Endodermal cell (in vitro differentiated cells): ENCODE data around the gene PARP16. TPM values are rescaled to one million over a fixed set of nuclear protein-coding genes. Genes with fewer than 3 reads are reported as not detected.
A peak's percentile ranks its signal among the peaks of the same experiment; 100 is the strongest.

Source experiments
- DNase-seq: peaks from one replicate; pipeline ENCODE4 v3.0.0-alpha.2; 2017
- H3K27ac ChIP-seq: 2 replicates; pipeline ENCODE4 v1.5.1; 2013; ENCODE audit warnings: mild to moderate bottlenecking, low read depth, low read length, moderate library complexity
- H3K27me3 ChIP-seq: 2 replicates; pipeline ENCODE4 v1.6.1; 2013; ENCODE audit warnings: mild to moderate bottlenecking, low read length, moderate library complexity; ENCODE audit not compliant: insufficient read depth, control insufficient read depth, poor library complexity, severe bottlenecking
- H3K36me3 ChIP-seq: 2 replicates; pipeline ENCODE4 v1.7.0; 2013; ENCODE audit warnings: mild to moderate bottlenecking, low read length, moderate library complexity; ENCODE audit not compliant: control insufficient read depth, insufficient read depth
- H3K4me1 ChIP-seq: one replicate; pipeline ENCODE4 v1.7.0; 2013; ENCODE audit warnings: low read length; ENCODE audit not compliant: control insufficient read depth, insufficient read depth
- H3K4me3 ChIP-seq: 2 replicates; pipeline ENCODE4 v1.5.1; 2013; ENCODE audit warnings: mild to moderate bottlenecking, low read length, moderate library complexity
- H3K9ac ChIP-seq: 2 replicates; pipeline ENCODE4 v1.6.1; 2013; ENCODE audit warnings: mild to moderate bottlenecking, low read length, moderate library complexity; ENCODE audit not compliant: poor library complexity, severe bottlenecking; ENCODE audit errors: extremely low read depth
- H3K9me3 ChIP-seq: 2 replicates; pipeline ENCODE4 v1.6.1; 2013; ENCODE audit warnings: mild to moderate bottlenecking, low read length, moderate library complexity; ENCODE audit not compliant: control insufficient read depth
- H3K27ac Mint-ChIP-seq: 2 replicates; pipeline ENCODE4 v1.8.0; 2020; ENCODE audit warnings: mixed read lengths
- H3K27me3 Mint-ChIP-seq: 2 replicates; pipeline ENCODE4 v1.8.0; 2021; ENCODE audit warnings: mild to moderate bottlenecking, mixed read lengths; ENCODE audit not compliant: insufficient read depth
- H3K36me3 Mint-ChIP-seq: 2 replicates; pipeline ENCODE4 v1.8.0; 2020; ENCODE audit warnings: low read depth, mixed read lengths
- H3K4me1 Mint-ChIP-seq: 2 replicates; pipeline ENCODE4 v1.8.0; 2020; ENCODE audit warnings: mixed read lengths
- H3K4me3 Mint-ChIP-seq: 2 replicates; pipeline ENCODE4 v1.8.0; 2020; ENCODE audit warnings: mild to moderate bottlenecking, moderate library complexity, mixed read lengths
- H3K9me3 Mint-ChIP-seq: 2 replicates; pipeline ENCODE4 v1.8.0; 2020; ENCODE audit warnings: mild to moderate bottlenecking, mixed read lengths
- WGBS, 2 experiments: methylation state at CpG; one replicate each; pipeline versions ENCODE4 v1.1.5 to v1.1.7; 2013; ENCODE audit warnings: missing lambda C conversion rate in 2 of 2, mixed read lengths in 1 of 2; ENCODE audit not compliant: insufficient coverage in 1 of 2, insufficient read length in 1 of 2; 5-methylcytosine and 5-hydroxymethylcytosine counted together
- total RNA-seq, 2 donors: library from RNA; stranded (reverse); fragmentation: NEBNext Ultra II Directional in 1 of 2; extraction: Animal tissue kit (Norgen Biotek cat#: 25700) in 1 of 2; gene quantifications; 2 replicates in 1 of 2; 3 replicates in 1 of 2; pipeline ENCODE4 v1.2.1, GENCODE V29; 2021
- TF ChIP-seq, protein P1 (sequence below): fragments of 200-600 bp; sonication (generic); conservative IDR thresholded peaks from 2 replicates; pipeline ENCODE4 v1.5.0; 2021; ENCODE audit warnings: antibody characterized with exemption, mild to moderate bottlenecking

The PARP16 gene
- total RNA-seq, 2 donors from 2014 or later, result 4.3 to 11.6 TPM

DNA sequence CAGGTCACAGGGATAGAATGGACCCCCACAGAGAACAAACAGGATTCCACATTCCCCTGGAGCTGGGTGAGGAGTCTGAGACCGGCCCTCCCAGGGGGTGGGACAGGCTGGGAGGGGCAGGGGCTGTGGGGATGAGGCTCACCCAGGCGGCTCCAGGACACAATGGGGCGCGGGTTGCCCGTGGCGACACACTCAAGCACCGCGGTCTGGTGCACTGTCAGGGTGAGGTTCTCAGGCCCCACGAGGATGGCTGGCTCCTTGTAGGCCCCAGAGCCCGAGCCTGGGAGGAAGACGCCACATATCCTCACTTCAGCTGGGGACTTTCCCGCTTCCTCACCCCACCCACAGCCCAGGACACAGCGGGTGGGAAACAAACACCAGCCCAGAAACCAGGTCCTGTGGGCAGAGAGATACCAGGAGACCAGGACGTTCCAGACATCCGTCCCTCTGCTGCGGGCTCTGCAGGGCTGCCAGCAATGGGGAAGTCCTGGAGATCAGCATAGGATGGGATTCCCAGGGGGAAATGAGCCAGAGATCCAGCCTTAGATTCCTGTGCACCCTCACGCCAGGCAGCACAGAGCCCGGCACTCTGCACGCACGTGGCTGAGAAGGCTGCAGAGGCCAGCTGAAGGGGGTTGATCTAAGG is 48.0 kb upstream of the PARP16 start:
- no peaks in the 10 kb centered on the region for H3K27me3 ChIP-seq
- Mint-ChIP-seq H3K36me3 (peaks cover 4% of the 10 kb centered on the region), H3K9me3 (no peaks in the 10 kb centered on the region), H3K27me3 (peaks cover 1% of the 10 kb centered on the region), H3K4me1 (peaks cover 40% of the 10 kb centered on the region), H3K4me3 (peak overlapping the region; percentile 33), H3K27ac (peak overlapping the region; percentile 68)
- 49 to 70% methylated on average over 5 to 20 of the region's 20 CpGs for WGBS, 2 experiments
- H3K36me3 ChIP-seq, result no peaks in the 10 kb centered on the region
- peak overlapping the region; percentile 87 for H3K27ac ChIP-seq
- H3K4me1 ChIP-seq, result peaks cover 26% of the 10 kb centered on the region
- no peaks in the 10 kb centered on the region for H3K9me3 ChIP-seq
- TF ChIP-seq, protein P1, sequence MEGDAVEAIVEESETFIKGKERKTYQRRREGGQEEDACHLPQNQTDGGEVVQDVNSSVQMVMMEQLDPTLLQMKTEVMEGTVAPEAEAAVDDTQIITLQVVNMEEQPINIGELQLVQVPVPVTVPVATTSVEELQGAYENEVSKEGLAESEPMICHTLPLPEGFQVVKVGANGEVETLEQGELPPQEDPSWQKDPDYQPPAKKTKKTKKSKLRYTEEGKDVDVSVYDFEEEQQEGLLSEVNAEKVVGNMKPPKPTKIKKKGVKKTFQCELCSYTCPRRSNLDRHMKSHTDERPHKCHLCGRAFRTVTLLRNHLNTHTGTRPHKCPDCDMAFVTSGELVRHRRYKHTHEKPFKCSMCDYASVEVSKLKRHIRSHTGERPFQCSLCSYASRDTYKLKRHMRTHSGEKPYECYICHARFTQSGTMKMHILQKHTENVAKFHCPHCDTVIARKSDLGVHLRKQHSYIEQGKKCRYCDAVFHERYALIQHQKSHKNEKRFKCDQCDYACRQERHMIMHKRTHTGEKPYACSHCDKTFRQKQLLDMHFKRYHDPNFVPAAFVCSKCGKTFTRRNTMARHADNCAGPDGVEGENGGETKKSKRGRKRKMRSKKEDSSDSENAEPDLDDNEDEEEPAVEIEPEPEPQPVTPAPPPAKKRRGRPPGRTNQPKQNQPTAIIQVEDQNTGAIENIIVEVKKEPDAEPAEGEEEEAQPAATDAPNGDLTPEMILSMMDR, result no peak
- H3K4me3 ChIP-seq, result no peak overlapping the region
- peak; percentile 85 for DNase-seq
- no peak overlapping the region for H3K9ac ChIP-seq

DNA sequence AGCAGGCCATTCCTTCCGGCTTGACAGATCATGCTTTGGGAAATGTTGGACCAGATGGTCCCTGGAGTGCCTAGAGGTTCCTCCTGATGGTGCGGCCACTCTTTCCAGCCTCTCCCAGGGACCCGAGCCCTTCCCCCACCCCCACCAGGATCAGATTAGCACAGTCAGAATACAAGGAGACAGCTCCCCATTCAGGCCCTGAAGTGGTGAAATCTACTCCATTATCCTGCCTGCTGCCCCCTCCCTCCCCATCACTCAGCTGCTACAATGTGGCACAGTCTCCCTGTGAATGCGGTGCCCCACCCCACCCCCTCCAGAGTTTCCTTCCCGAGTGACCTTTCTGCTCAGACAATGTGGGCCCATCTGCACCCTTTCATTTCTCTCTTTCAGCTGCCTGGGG is 47.2 kb upstream of the PARP16 start:
- H3K4me1 ChIP-seq, result peaks cover 21% of the 10 kb centered on the region
- no peak overlapping the region for H3K9ac ChIP-seq
- TF ChIP-seq, protein P1, result no peak
- H3K27me3 ChIP-seq, result no peaks in the 10 kb centered on the region
- Mint-ChIP-seq H3K4me3 (peak overlapping the region; percentile 33), H3K9me3 (no peaks in the 10 kb centered on the region), H3K27ac (peak overlapping the region; percentile 87), H3K27me3 (peaks cover 1% of the 10 kb centered on the region), H3K36me3 (peaks cover 4% of the 10 kb centered on the region), H3K4me1 (peaks cover 36% of the 10 kb centered on the region)
- H3K36me3 ChIP-seq, result no peaks in the 10 kb centered on the region
- no peak for DNase-seq
- H3K9me3 ChIP-seq, result no peaks in the 10 kb centered on the region
- 70 to 76% methylated on average over 4 to 5 of the region's 5 CpGs for WGBS, 2 experiments
- H3K4me3 ChIP-seq, result no peak overlapping the region
- H3K27ac ChIP-seq, result peak overlapping the region; percentile 87

DNA sequence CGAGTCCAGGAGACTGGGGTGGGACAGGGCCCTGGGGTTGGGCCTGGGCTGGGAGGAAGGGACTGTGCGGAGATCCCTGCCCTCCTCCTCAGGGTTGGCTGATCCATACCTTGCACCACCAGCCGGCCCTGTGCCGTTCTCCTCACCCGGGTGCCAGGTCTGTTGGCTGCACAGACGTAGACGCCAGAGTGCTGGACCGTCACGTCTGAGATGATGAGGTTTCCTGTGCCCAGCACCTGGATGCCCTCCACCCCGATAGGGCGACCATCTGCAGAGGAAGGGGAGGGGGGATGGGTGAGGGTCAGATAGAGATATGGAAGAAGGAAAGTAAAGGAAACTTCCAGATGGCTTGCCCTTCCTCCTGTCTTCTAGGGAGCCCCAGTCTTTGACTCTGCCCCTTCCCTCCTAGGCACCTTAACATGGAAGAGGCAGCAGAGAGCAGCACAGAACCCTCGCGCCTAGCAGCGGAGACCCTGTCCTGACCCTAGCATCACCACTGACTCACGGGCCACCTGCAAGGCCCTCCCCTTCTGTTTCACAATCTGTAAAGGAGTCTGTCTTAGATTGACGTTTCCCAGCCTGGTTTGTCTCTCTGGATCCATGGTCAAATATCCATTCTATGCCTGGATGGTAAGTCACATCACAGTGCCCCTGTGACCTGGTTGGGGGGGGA is 46.6 kb upstream of the PARP16 start:
- Histone ChIP-seq H3K4me3 (no peak overlapping the region), H3K36me3 (no peaks in the 10 kb centered on the region), H3K9ac (no peak overlapping the region), H3K9me3 (no peaks in the 10 kb centered on the region), H3K27ac (peak overlapping the region; percentile 87), H3K4me1 (peaks cover 21% of the 10 kb centered on the region), H3K27me3 (no peaks in the 10 kb centered on the region)
- Mint-ChIP-seq H3K27me3 (peaks cover 1% of the 10 kb centered on the region), H3K4me3 (no peak overlapping the region), H3K4me1 (peaks cover 36% of the 10 kb centered on the region), H3K9me3 (no peaks in the 10 kb centered on the region), H3K27ac (no peak overlapping the region), H3K36me3 (peaks cover 4% of the 10 kb centered on the region)
- TF ChIP-seq, protein P1, result no peak
- 78 to 90% methylated on average over 6 to 16 of the region's 16 CpGs for WGBS, 2 experiments
- no peak for DNase-seq
